B cell (primary cell): ENCODE data around the gene FRRS1. TPM values are rescaled to one million over a fixed set of nuclear protein-coding genes. Genes with fewer than 3 reads are reported as not detected.

Source experiments
- ATAC-seq: fragments of 200-7000 bp; cut with Tn5 transposase; one replicate; pipeline ENCODE4 v1.10.0; 2021; ENCODE audit warnings: low read depth, mild to moderate bottlenecking, moderate number of reproducible peaks, moderate library complexity
- CTCF ChIA-PET: fragments of 350-600 bp; sonication (Branson Sonifier 250); formaldehyde crosslinking; loops from one replicate; lab custom pipeline; 2021; ENCODE audit warnings: antibody characterized with exemption, inconsistent platforms; lab: Charles Lee
- POLR2A ChIA-PET: fragments of 350-600 bp; sonication (Branson Sonifier 250); formaldehyde crosslinking; loops from one replicate; lab custom pipeline; 2021; ENCODE audit warnings: antibody characterized with exemption; lab: Charles Lee
- DNase-seq: peaks from one replicate; pipeline ENCODE4 v3.0.0; 2013
- H2AFZ ChIP-seq: 2 replicates; pipeline ENCODE4 v1.6.1; 2012; ENCODE audit warnings: mild to moderate bottlenecking, low read depth, low read length; ENCODE audit not compliant: insufficient read depth, poor library complexity, severe bottlenecking
- H3K27ac ChIP-seq, 2 donors: 1 replicate in 1 of 2; 2 replicates in 1 of 2; pipeline ENCODE4 v1.5.1; 2012 to 2013; ENCODE audit warnings: low read length in 2 of 2, mild to moderate bottlenecking in 2 of 2, moderate library complexity in 1 of 2
- H3K27me3 ChIP-seq, 4 experiments: fragments of 200-600 bp in 1 of 4; sonication (generic) in 1 of 4; replicated peaks in 1 of 4; 1 replicate in 2 of 4; 2 replicates in 2 of 4; pipeline versions ENCODE4 v1.6.1 to v1.7.0; 2013 to 2016; ENCODE audit warnings: low read length in 3 of 4, mild to moderate bottlenecking in 2 of 4, mixed read lengths in 1 of 4, moderate library complexity in 1 of 4; ENCODE audit not compliant: insufficient read depth in 4 of 4, control insufficient read depth in 3 of 4; ENCODE audit errors: control extremely low read depth in 1 of 4
- H3K36me3 ChIP-seq, 2 experiments: replicated peaks in 1 of 2; 1 replicate in 1 of 2; 2 replicates in 1 of 2; pipeline versions ENCODE4 v1.6.1 to v1.7.1; 2013; ENCODE audit warnings: low read length in 1 of 2; ENCODE audit not compliant: insufficient read depth in 2 of 2, control insufficient read depth in 1 of 2; ENCODE audit errors: control extremely low read depth in 1 of 2, extremely low read depth in 1 of 2
- H3K4me1 ChIP-seq, 2 donors: fragments of 200-600 bp in 1 of 2; sonication (generic) in 1 of 2; 1 replicate in 1 of 2; 2 replicates in 1 of 2; pipeline versions ENCODE4 v1.5.1 to v1.6.1; 2013 to 2017; ENCODE audit warnings: low read length in 2 of 2; ENCODE audit not compliant: control insufficient read depth in 2 of 2, insufficient read depth in 2 of 2
- H3K4me2 ChIP-seq: replicated peaks from 2 replicates; pipeline ENCODE3; 2012; ENCODE audit warnings: mild to moderate bottlenecking, low read depth, low read length; ENCODE audit not compliant: poor library complexity, severe bottlenecking
- H3K4me3 ChIP-seq, 5 experiments: fragments of 200-600 bp in 1 of 5; sonication (generic) in 1 of 5; 1 replicate in 3 of 5; 2 replicates in 2 of 5; pipeline versions ENCODE4 v1.5.1 to v1.7.0; 2011 to 2016; ENCODE audit warnings: low read length in 4 of 5, mild to moderate bottlenecking in 4 of 5, low read depth in 2 of 5, control low read depth in 1 of 5, moderate library complexity in 1 of 5; ENCODE audit not compliant: insufficient read depth in 1 of 5; ENCODE audit errors: control extremely low read depth in 1 of 5, extremely low read depth in 1 of 5
- H3K79me2 ChIP-seq: fragments of 200-600 bp; sonication (generic); one replicate; pipeline ENCODE4 v1.6.0; 2016; ENCODE audit warnings: low read length; ENCODE audit not compliant: control insufficient read depth, insufficient read depth
- H3K9ac ChIP-seq: fragments of 200-600 bp; sonication (generic); 2 replicates; pipeline ENCODE4 v1.6.1; 2017; ENCODE audit warnings: mild to moderate bottlenecking, low read length, moderate library complexity
- H3K9me3 ChIP-seq, 3 donors: one replicate each; pipeline versions ENCODE4 v1.6.1 to v1.7.1; 2013; ENCODE audit warnings: low read length in 2 of 3; ENCODE audit not compliant: control insufficient read depth in 2 of 3, insufficient read depth in 1 of 3; ENCODE audit errors: control extremely low read depth in 1 of 3
- H4K20me1 ChIP-seq: 2 replicates; pipeline ENCODE4 v1.6.0; 2012; ENCODE audit warnings: mild to moderate bottlenecking, low read length; ENCODE audit not compliant: insufficient read depth, control insufficient read depth, poor library complexity, severe bottlenecking
- H3K27ac Mint-ChIP-seq: one replicate; pipeline ENCODE4 v1.8.0; 2021; ENCODE audit warnings: mixed read lengths
- H3K27me3 Mint-ChIP-seq: one replicate; pipeline ENCODE4 v1.8.0; 2021; ENCODE audit warnings: mixed read lengths
- H3K4me1 Mint-ChIP-seq: one replicate; pipeline ENCODE4 v1.8.0; 2021; ENCODE audit warnings: mixed read lengths
- H3K4me3 Mint-ChIP-seq: one replicate; pipeline ENCODE4 v1.8.0; 2021; ENCODE audit warnings: mixed read lengths
- H3K9me3 Mint-ChIP-seq: one replicate; pipeline ENCODE4 v1.8.0; 2022; ENCODE audit warnings: mixed read lengths; ENCODE audit not compliant: insufficient read depth
- EZH2 ChIP-seq: IDR thresholded peaks from 2 replicates; pipeline ENCODE4 v1.6.1; 2012; ENCODE audit warnings: borderline replicate concordance, low read depth, mild to moderate bottlenecking, moderate library complexity, low read length; ENCODE audit not compliant: insufficient read depth, poor library complexity, severe bottlenecking
- WGBS: methylation state at CpG from one replicate; pipeline ENCODE4 v1.1.5; 2013; ENCODE audit warnings: missing lambda C conversion rate; ENCODE audit not compliant: insufficient coverage; 5-methylcytosine and 5-hydroxymethylcytosine counted together
- intact Hi-C: fragments of 100-400 bp; cut with micrococcal nuclease; formaldehyde crosslinking; loops from one replicate; pipeline ENCODE4 v1.10.0; 2022
- polyA plus RNA-seq: library from polyadenylated mRNA; depleted of rRNA; stranded (reverse); fragments of >200 nt; gene quantifications from 2 replicates; pipeline ENCODE4 v1.2.3, GENCODE V29; 2012
- total RNA-seq, 2 donors: library from RNA; stranded (reverse); fragments of 120-200 nt in 1 of 2; gene quantifications; 1 replicate in 1 of 2; 2 replicates in 1 of 2; pipeline versions ENCODE4 v1.2.3 to v1.2.4, GENCODE V29; 2013 to 2022
- TF ChIP-seq, protein P1 (sequence below): fragments of 200-600 bp; IDR thresholded peaks from one replicate; pipeline ENCODE4 v1.8.0; 2022; ENCODE audit warnings: antibody characterized with exemption, mild to moderate bottlenecking

The FRRS1 gene
- total and polyA plus RNA-seq, 2 donors (not counting 1 experiment from before 2014, with no cell fraction given): 0.73 to 0.96 TPM

DNA sequence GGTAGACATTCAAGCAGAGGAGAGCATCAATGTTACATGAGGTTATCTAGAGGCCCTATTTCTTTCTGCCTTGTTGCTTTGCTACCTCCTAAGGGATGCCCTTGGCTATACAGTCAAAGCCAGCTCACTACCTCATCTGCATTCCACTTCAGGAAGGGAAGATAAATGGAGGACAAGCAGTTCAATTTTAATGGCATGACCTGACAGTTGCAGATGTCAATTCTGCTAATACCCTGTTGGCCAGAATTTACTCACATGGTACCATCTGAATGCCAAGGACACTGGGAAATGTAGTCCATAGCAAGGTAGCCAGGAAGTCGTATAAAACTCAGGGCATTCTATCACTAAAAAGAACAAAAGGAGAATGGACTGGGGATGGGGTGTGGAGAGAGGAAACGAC is 89.0 kb downstream of the FRRS1 start:
- H3K4me2 ChIP-seq: no peak overlapping the region
- no peaks in the 10 kb centered on the region for H3K4me1 ChIP-seq
- Mint-ChIP-seq H3K4me1 (no peaks in the 10 kb centered on the region), H3K9me3 (no peaks in the 10 kb centered on the region), H3K4me3 (no peak overlapping the region), H3K27me3 (peaks cover 16% of the 10 kb centered on the region), H3K27ac (no peak overlapping the region)
- no peak overlapping the region for H3K27ac ChIP-seq
- H3K27me3 ChIP-seq: peaks cover 0 to 6% (median 3%) of the 10 kb centered on the region in 4 experiments
- TF ChIP-seq EZH2: no peak
- TF ChIP-seq, protein P1, sequence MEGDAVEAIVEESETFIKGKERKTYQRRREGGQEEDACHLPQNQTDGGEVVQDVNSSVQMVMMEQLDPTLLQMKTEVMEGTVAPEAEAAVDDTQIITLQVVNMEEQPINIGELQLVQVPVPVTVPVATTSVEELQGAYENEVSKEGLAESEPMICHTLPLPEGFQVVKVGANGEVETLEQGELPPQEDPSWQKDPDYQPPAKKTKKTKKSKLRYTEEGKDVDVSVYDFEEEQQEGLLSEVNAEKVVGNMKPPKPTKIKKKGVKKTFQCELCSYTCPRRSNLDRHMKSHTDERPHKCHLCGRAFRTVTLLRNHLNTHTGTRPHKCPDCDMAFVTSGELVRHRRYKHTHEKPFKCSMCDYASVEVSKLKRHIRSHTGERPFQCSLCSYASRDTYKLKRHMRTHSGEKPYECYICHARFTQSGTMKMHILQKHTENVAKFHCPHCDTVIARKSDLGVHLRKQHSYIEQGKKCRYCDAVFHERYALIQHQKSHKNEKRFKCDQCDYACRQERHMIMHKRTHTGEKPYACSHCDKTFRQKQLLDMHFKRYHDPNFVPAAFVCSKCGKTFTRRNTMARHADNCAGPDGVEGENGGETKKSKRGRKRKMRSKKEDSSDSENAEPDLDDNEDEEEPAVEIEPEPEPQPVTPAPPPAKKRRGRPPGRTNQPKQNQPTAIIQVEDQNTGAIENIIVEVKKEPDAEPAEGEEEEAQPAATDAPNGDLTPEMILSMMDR: no peak
- no peak overlapping the region for H3K4me3 ChIP-seq
- no peaks in the 10 kb centered on the region for H4K20me1 ChIP-seq
- POLR2A ChIA-PET: no interaction called here
- no peaks in the 10 kb centered on the region for H3K79me2 ChIP-seq
- H2AFZ ChIP-seq: no peak overlapping the region
- CTCF ChIA-PET: no interaction called here
- H3K9ac ChIP-seq: no peak overlapping the region
- DNase-seq: no peak
- peaks cover 0 to 1% (median 0%) of the 10 kb centered on the region in 3 donors for H3K9me3 ChIP-seq
- intact Hi-C loops: no loop called here
- WGBS: no CpG with 5 or more reads among the region's 2 CpGs
- no peaks in the 10 kb centered on the region for H3K36me3 ChIP-seq
- ATAC-seq: no peak

DNA sequence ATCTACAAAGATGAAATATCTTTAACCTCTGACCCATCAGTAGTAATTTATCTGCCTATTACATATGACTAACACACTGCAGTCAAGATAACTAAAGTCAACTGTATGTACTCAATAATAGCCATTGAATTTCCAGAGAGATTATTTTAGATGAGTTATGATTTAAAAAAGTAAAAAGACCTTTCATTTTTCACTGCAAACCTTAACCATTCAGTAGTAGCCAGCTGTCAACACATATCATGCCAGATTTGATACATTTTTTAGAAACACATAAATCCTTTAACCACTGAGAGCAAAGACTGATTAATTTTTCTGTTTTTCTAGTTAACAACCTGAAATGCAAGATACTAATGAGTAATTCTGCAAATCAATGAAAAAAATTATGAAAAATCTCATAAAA is 89.6 kb downstream of the FRRS1 start:
- Histone ChIP-seq H3K4me1 (no peaks in the 10 kb centered on the region), H3K4me2 (no peak overlapping the region), H3K27me3 (peaks cover 0 to 7% (median 3%) of the 10 kb centered on the region in 4 experiments), H3K79me2 (no peaks in the 10 kb centered on the region), H4K20me1 (no peaks in the 10 kb centered on the region), H3K4me3 (no peak overlapping the region), H3K36me3 (no peaks in the 10 kb centered on the region), H3K27ac (no peak overlapping the region), H3K9me3 (peaks cover 0 to 1% (median 0%) of the 10 kb centered on the region in 3 donors), H3K9ac (no peak overlapping the region), H2AFZ (no peak overlapping the region)
- peaks cover 19% of the 10 kb centered on the region for H3K27me3 Mint-ChIP-seq
- H3K27ac Mint-ChIP-seq: no peak overlapping the region
- ChIA-PET POLR2A (no interaction called here), CTCF (interaction anchor here (0.9 kb wide), 1 partner anchor 9 kb away, joined by 4 read pairs; no protein-coding TSS in a partner anchor)
- ATAC-seq: no peak
- H3K9me3 Mint-ChIP-seq: no peaks in the 10 kb centered on the region
- no peak for DNase-seq
- H3K4me1 Mint-ChIP-seq: no peaks in the 10 kb centered on the region
- no peak for TF ChIP-seq EZH2
- TF ChIP-seq, protein P1: no peak
- intact Hi-C loops: no loop called here
- no peak overlapping the region for H3K4me3 Mint-ChIP-seq
